Mucosa of rectum (tissue), 2 donors: ENCODE measurements around the gene FGF1.

Experiments
- H3K27ac ChIP-seq, 2 donors: one replicate each; pipeline ENCODE4 v1.7.0; 2013; ENCODE audit warnings: inconsistent platforms in 2 of 2, low read depth in 2 of 2, low read length in 2 of 2
- H3K27me3 ChIP-seq, 2 donors: one replicate each; pipeline ENCODE4 v1.7.0; 2013; ENCODE audit warnings: low read length in 2 of 2; ENCODE audit not compliant: control insufficient read depth in 2 of 2, insufficient read depth in 2 of 2
- H3K36me3 ChIP-seq, 2 donors: one replicate each; pipeline ENCODE4 v1.7.0; 2013; ENCODE audit warnings: low read length in 2 of 2; ENCODE audit not compliant: control insufficient read depth in 2 of 2, insufficient read depth in 2 of 2
- H3K4me1 ChIP-seq, 2 donors: one replicate each; pipeline ENCODE4 v1.7.0; 2013; ENCODE audit warnings: low read length in 2 of 2, mild to moderate bottlenecking in 1 of 2; ENCODE audit not compliant: control insufficient read depth in 2 of 2, insufficient read depth in 2 of 2
- H3K4me3 ChIP-seq, 2 donors: one replicate each; pipeline ENCODE4 v1.7.0; 2013; ENCODE audit warnings: low read length in 2 of 2
- H3K9ac ChIP-seq, 2 donors: one replicate each; pipeline ENCODE4 v1.7.0; 2013; ENCODE audit warnings: low read length in 2 of 2, low read depth in 1 of 2, mild to moderate bottlenecking in 1 of 2
- H3K9me3 ChIP-seq, 2 donors: one replicate each; pipeline ENCODE4 v1.7.0; 2013; ENCODE audit warnings: low read length in 2 of 2; ENCODE audit not compliant: control insufficient read depth in 2 of 2
- donor health status: healthy.
- donor health status: Normal muscosa, but diverticular disease.

FGF1 gene

GRCh38 chr5:142697356-142698255, 11.7 kb upstream of the FGF1 start:
- H3K9ac ChIP-seq, result no peak overlapping the region
- H3K36me3 ChIP-seq, result no peaks in the 10 kb centered on the region
- H3K27me3 ChIP-seq, result no peaks in the 10 kb centered on the region
- peak overlapping the region in 1 of 2 donors; percentile 34 for H3K27ac ChIP-seq
- no peak overlapping the region for H3K4me3 ChIP-seq
- H3K4me1 ChIP-seq, result peaks cover 0 to 10% of the 10 kb centered on the region in 2 donors
- no peaks in the 10 kb centered on the region for H3K9me3 ChIP-seq

DNA sequence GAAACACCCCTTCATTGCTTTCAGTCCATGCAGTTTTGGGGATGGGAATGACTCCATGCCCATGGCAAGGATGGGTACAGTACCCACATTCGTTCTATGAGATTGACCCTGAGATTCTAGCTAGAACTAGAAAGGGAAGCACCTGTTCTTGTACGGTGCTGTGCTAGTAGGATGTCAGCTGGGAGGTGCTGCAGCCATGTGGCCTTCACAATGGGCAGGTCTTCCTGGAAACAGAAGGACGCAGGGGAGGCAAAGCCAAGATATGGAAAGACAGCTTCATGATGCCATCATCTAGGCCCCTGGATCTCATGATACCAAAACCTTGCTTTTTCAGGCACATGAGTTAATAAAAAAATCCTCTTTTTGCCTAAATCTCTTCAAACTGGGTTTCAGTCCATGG, 10.5 kb upstream of the FGF1 start:
- no peak overlapping the region for H3K9ac ChIP-seq
- H3K4me3 ChIP-seq, result no peak overlapping the region
- H3K9me3 ChIP-seq, result no peaks in the 10 kb centered on the region
- H3K27me3 ChIP-seq, result no peaks in the 10 kb centered on the region
- peaks cover 0 to 10% of the 10 kb centered on the region in 2 donors for H3K4me1 ChIP-seq
- H3K27ac ChIP-seq, result no peak overlapping the region
- H3K36me3 ChIP-seq, result no peaks in the 10 kb centered on the region

DNA sequence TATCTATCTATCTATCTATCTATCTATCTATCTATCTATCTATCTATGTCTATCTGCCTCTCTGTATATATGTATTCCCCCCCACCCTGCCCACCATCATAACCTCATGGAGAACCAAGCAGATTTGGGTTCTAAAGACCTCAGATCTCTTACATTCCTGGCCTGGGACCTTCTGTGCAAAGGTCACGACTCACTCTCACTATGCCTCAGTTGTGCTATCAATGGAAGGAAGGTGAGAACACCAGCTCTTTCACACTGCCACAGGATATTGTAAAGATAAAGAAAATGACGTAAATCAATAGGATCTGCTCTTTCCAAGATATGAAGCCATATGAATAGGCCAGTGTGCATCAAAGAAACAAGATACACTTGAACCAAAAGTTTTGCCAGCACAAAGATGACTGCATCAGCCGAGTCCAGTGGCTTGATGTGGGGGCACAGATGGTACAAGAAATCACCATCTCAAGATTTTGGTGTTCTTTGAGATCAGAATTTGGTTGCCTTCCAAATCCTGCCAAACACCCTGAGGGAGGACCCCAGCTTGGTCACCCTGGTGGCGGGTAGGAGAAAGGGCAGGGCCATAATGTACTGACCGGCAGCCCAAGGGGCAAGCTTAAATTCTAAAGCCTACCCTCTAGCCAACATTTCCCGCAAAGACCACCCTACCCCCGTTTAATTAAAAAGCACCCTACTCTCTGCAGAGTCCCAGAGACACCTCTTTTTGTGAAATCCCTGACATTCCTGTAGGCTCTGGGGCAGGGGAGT, 8.4 kb upstream of the FGF1 start:
- Histone ChIP-seq H3K9me3 (no peaks in the 10 kb centered on the region), H3K4me3 (no peak overlapping the region), H3K4me1 (peaks cover 0 to 10% of the 10 kb centered on the region in 2 donors), H3K27ac (no peak overlapping the region), H3K9ac (no peak overlapping the region), H3K27me3 (no peaks in the 10 kb centered on the region), H3K36me3 (no peaks in the 10 kb centered on the region)

GRCh38 chr5:142692321-142692894, 6.5 kb upstream of the FGF1 start:
- Histone ChIP-seq H3K9me3 (no peaks in the 10 kb centered on the region), H3K27me3 (no peaks in the 10 kb centered on the region), H3K36me3 (no peaks in the 10 kb centered on the region), H3K4me1 (peaks cover 0 to 4% of the 10 kb centered on the region in 2 donors), H3K4me3 (no peak overlapping the region), H3K9ac (no peak overlapping the region), H3K27ac (no peak overlapping the region)

DNA sequence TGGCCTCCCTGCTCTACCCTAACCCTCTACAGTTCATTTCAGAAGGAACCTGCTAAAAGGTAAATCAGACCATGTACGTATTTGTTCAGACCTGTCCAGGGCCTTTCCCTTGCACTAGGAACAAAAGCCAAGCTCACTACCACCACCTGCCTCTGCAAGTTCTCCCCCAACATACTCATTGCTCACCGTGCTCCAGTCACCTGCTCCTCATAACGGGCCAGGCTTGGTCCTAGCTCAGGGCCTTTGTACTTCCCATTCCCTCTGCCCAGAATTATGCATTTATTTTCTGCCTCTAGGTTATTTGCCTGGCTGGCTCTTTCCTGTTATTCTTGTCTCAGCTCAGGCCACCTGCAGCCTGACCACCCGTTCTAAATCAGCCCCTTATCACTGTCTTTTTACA, 4.8 kb upstream of the FGF1 start:
- peaks cover 0 to 3% of the 10 kb centered on the region in 2 donors for H3K4me1 ChIP-seq
- H3K27ac ChIP-seq, result no peak overlapping the region
- no peak overlapping the region for H3K4me3 ChIP-seq
- H3K9ac ChIP-seq, result no peak overlapping the region
- no peaks in the 10 kb centered on the region for H3K36me3 ChIP-seq
- H3K27me3 ChIP-seq, result no peaks in the 10 kb centered on the region
- no peaks in the 10 kb centered on the region for H3K9me3 ChIP-seq

GRCh38 chr5:142689081-142689480, 3.2 kb upstream of the FGF1 start:
- Histone ChIP-seq H3K4me3 (no peak overlapping the region), H3K27ac (no peak overlapping the region), H3K9me3 (no peaks in the 10 kb centered on the region), H3K4me1 (peaks cover 0 to 3% of the 10 kb centered on the region in 2 donors), H3K36me3 (no peaks in the 10 kb centered on the region), H3K9ac (no peak overlapping the region), H3K27me3 (no peaks in the 10 kb centered on the region)

GRCh38 chr5:142688281-142688989, 2.5 kb upstream of the FGF1 start:
- peaks cover 0 to 3% of the 10 kb centered on the region in 2 donors for H3K4me1 ChIP-seq
- no peak overlapping the region for H3K9ac ChIP-seq

DNA sequence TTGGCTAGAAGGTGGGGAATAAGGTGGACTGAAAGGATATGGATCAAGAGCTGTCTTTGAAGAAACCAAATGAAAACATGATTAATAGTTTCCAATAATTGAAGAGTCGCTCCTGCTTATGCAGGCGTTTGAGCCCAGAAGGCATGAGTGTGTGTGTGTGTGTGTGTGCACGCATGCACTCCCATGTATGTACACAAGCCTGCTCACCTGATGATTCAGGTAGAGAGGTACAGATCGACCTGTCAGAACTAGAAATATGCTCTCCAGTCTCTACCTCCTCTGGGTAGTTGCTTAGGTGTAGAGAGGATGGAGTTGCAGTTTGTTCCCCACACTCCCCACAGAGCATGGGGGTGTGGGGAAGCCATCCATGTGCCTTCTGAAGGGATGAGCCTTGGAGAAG, 1.1 kb upstream of the FGF1 start:
- H3K27ac ChIP-seq, result no peak overlapping the region
- H3K27me3 ChIP-seq, result no peaks in the 10 kb centered on the region
- H3K4me1 ChIP-seq, result peaks cover 0 to 3% of the 10 kb centered on the region in 2 donors
- no peak overlapping the region for H3K9ac ChIP-seq
- H3K36me3 ChIP-seq, result no peaks in the 10 kb centered on the region
- no peak overlapping the region for H3K4me3 ChIP-seq
- no peaks in the 10 kb centered on the region for H3K9me3 ChIP-seq

More at GRCh38 chr5:142688281-142688989, 2.5 kb upstream of the FGF1 start:
- Histone ChIP-seq H3K36me3 (no peaks in the 10 kb centered on the region), H3K4me3 (no peak overlapping the region), H3K27ac (no peak overlapping the region), H3K9me3 (no peaks in the 10 kb centered on the region), H3K27me3 (no peaks in the 10 kb centered on the region)

DNA sequence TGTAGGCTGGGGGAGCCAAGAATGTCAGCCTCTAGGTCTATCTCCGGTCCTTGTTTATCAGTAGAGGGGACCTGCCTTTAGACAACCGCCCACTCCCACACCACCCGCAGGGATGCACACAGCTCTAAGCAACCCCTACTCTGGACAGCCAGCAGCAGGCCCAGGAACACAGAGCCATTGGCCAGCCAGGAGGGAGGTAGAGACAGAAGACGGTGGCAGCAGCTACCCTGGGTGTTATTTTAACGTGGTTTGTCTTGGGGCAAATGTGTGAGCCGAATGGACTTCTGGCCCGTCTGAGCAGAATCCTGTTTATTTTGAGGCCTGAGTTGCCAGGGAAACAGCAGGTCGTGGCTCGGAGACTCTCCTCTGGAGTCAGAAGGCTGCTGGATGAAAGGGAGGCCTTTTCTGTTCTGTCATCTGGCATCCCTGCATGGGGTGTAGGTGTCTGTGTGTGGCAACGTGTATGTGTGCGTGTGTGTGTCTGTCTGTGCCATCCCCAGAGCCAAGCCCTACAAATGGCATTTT, 382 bp upstream of the FGF1 start:
- H3K27ac ChIP-seq, result no peak overlapping the region
- no peak overlapping the region for H3K9ac ChIP-seq
- H3K4me3 ChIP-seq, result no peak overlapping the region
- H3K9me3 ChIP-seq, result no peaks in the 10 kb centered on the region
- H3K4me1 ChIP-seq, result peaks cover 0 to 4% of the 10 kb centered on the region in 2 donors
- no peaks in the 10 kb centered on the region for H3K27me3 ChIP-seq
- H3K36me3 ChIP-seq, result no peaks in the 10 kb centered on the region
